HG03432 (cell line): ENCODE data around the gene CYB5B.
"Not testable (repeated sequence)": the region's sequence is repeated elsewhere in the genome, so short reads cannot be mapped to it uniquely, and the experiment has no call there.

Experiments used
- ATAC-seq: cut with Tn5 transposase; IDR thresholded peaks from one replicate; pipeline ENCODE4 v1.9.1; 2021; ENCODE audit warnings: mild to moderate bottlenecking, moderate library complexity; ENCODE audit not compliant: unreplicated experiment

CYB5B gene

DNA sequence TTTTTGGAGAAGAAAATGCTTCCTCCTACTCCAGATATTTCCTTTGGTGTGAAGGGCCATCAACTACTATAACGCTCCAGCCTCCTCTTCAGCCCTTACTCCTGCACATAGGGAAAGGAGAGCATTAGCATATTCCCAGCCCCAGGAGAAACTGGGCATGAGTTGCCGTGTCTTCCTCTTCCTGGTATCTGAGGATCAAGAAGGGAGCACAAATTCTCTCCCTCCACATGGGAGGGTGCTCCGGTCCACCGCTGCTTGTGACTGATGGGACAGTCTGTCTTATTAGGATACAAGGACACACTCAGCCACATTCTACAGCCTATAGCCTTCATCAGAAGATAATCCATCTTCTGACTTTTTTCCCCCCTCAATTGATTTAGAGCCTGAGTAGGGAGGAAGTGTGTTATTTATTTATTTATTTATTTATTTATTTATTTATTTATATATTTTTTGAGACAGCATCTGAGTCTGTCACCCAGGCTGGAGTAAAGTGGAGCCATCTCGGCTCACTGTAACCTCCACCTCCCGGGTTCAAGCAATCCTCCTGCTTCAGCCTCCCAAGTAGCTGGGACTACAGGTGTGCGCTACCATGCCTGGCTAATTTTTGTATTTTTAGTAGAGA, 16.6 kb upstream of the CYB5B start:
- ATAC-seq: no peak

DNA sequence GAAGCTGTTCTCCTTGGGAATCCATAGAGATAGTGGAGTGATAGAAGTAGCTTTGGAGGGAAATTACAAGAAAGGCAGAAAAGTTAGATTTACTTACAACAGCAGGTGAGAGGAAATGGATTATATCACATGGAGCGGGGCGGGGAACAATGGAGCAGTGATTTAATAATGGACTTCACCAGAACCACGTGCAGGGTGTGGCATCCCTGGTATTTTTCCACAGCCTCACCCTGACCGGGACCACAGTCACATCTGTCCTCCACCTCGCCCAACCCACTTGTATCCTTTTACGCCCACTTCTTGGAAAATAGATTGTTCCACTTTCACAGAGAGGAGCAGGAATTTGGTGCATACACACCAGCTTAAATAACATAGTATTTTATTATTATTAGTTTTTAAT, 15.9 kb upstream of the CYB5B start:
- ATAC-seq: no peak

DNA sequence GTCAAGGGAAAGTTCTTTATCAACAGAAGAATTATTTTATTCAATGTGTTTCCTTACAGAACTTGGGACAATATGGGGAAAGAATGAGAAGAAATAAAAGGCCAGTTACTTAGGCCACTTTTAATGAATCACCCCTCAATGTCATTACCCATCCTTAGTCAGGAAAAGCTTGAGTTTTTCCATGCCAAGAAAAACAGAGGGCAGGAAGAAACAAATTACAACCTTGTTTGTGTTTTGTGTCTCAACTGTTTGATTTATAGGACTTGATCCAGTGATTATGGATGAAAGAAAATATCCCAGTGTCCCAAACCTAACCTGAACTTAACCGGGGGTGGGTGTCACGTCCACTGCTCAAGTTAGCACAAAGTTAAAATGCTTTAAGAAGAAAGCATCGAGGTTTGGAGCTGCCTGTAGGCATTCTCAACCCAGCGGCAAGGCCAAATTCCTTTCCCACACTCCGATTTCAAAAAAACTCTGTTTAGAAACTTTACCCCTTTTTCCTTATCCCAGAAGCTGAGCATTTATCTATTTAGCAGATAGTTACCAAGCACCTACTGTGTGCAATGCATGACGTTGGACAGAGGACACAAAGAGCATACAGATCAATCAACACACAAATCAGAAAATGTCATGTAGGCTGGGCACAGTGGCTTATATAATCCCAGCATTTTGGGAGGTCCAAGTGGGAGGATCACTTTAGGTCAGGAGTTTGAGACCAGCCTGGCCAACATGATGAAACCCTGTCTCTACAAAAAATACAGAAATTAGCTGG, 14.0 kb upstream of the CYB5B start:
- ATAC-seq: no peak

DNA sequence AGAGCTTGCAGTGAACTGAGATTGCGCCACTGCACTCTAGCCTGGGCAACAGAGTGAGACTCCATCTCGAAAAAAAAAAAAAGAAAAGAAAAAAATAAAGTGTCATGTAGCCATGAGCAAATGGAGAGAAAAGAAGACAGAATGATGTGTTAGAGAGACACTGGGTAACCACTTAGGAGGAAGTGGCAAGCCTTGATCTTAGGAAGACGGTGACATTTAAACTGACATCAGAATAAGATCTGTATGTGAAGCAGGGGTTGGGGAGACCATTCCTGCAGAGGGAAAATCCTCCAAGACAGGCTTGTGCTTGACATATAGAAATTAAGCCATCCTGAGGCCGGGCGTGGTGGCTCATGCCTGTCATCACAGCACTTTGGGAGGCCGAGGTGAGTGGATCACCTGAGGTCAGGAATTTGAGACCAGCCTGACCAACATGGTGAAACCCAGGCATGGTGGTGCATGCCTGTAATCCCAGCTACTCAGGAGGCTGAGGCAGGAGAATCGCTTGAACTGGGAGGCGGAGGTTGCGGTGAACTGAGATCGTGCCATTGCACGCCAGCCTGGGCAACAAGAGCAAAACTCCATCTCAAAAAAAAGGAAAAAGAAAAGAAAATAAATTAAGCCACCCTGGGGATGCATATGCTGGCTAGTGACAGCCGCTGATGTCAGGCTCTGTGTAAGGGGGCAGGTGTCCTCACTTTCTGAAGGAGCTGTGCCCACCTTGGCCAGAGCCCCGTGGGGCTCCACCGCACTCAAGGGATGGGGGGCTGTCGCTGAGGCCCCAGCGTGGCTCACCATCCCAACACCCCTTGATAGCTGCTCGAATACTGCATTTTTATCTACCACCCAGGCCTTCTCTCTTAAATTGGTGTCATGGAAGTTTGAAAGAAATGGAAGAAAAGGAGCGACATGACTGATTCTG, 13.1 kb upstream of the CYB5B start:
- no peak for ATAC-seq

DNA sequence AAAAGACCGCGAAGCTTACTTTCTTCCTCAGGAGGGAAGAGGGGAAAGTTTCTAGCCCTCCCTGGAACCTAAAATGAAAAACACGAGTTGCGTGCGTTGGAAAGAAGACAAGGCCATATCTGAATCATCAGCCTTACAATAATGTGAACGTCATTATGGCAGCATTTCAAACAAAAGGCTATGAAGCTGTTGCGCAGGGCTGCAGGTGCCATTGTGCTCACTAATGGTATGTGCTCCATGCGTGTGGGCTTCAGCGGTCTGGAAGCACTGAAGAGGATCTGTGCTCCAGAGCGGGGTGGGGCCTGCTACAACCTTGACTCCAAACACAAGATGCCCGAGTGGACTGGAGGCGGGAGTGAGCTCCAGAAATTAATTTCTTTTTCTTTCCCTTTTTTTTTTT, 12.1 kb upstream of the CYB5B start:
- ATAC-seq: no peak

DNA sequence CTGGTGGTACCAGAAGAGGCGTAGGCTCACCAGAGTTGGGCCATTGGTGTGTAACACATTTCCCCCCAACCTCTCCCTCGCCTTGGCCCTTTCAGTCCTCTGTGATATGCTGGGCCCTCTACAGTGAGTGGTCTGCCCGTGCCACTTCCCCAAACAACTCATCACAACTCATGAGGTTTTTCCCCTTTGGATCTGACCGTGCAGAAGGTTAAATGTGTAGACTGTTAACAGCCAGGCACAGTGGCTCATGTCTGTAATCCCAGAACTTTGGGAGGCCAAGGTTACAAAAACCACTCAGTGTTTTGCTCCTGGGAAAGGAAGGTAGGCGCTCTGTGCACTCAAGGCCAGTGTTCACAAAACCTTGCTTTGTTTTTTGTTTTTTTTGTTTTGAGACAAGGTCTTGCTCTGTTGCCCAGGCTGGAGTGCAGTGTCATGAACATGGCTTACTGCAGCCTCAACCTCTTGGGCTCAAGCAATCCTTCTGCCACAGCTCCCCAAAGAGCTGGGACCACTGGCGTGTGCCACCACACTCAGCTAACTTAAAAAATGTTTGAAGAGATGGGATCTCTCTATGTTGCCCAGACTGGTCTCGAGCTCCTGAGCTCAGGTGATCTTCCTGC, 11.3 kb upstream of the CYB5B start:
- no peak for ATAC-seq

DNA sequence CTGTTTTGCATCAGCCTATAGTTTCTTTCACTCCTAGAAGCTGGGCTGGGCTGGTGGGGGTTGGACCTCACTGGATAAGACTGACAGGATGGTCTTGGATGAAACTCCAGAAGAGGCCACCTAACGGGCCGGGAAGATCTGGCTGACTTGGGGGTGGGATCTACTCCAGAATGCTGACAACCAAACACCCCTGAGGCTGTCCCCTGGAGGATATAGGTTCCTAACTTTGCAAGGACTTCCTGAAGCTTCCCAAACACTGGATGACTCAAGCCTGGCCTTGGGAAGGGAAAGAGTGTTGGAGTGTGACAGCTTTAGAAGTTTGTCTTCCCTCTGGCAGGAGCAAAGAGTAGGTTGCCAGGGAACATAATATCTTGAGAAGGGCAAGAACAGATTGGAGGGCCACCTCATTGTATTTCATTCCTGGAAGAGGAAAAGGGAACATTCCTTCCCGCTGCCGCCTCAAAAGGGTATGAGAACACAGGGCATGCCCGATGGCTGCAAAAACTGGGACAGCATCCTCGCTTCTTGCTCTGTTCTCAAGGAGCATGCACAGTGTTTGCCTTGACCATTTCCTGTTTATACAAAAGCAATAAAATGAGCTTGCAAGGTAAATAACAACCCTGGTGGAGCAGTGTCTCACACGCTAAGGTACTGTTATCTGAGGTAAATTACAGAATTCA, 6.8 kb upstream of the CYB5B start:
- no peak for ATAC-seq

DNA sequence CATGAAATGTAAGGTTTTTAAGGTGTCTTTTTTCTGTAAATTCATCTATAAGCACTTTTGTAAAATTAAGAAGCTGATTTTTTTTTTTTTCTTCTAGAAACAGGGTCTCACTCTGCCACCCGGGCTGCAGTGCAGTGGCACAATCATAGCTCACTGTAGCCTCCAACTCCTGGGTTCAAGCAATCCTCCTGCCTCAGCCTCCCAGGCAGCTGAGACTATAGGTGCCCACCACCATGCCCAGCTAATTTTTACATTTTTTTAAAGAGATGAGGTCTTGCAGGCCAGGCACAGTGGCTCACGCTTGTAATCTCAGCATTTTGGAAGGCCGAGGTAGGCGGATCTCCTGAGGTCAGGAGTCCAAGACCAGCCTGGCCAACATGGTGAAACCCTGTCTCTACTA, 4.5 kb upstream of the CYB5B start:
- no peak for ATAC-seq

DNA sequence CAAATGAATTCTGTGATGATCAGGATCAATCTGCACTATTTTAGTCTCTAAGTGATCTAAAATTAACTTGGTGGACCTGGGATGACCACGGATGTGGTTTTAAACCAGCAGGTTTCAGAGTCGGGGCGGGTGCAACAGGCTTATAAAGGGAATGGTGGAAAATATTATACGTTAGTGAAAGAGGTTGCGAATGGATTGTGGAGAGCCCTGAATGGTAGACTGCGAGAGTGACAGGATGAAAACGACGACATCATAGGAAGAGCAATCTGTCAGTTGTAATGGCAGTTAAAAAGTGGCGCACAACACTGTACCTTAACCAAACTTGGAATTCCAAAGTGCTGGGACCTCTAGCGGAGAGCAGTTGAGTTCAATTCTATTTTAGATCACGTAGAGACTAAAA, 1.2 kb upstream of the CYB5B start:
- no peak for ATAC-seq

DNA sequence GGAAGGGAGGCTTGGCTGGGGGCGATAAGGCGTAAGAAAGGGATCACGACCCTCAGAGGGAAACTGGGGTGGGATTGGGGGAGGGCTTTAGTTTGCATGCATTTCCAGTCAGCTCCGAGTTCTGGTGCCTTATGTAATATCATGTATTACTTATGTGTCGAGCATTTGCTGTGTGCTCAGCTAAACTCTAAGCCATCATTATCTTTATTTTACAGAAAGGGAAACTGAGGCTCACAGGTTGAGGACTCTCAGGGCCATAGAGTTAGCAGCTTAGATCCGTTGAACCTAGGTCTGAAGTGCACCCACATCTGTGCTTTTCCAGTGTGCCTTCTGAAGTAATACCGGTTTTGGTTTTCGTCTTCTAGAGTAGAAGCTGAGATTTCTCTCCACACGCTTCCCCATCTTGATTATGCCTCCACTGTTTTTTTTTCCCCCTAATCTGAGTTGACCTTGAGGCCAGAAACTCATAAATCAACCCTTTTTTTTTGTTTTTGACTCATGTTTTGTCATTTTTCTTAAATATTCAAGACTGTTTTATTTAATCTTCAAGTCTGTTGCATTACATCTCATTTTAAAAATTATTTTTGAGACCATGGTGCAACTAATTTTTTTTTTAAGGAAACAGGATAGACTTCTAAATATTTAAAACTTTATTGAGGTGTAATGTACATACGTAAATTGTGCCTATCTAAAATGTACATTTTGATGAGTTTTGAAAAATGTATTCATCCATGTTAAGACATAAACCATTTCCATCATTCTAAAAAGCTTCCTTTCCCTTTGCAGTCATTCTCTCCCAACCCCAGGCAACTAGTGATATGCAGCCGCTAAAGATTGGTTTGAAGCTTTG, 741 bp downstream of the CYB5B start:
- ATAC-seq: peak; percentile 2

DNA sequence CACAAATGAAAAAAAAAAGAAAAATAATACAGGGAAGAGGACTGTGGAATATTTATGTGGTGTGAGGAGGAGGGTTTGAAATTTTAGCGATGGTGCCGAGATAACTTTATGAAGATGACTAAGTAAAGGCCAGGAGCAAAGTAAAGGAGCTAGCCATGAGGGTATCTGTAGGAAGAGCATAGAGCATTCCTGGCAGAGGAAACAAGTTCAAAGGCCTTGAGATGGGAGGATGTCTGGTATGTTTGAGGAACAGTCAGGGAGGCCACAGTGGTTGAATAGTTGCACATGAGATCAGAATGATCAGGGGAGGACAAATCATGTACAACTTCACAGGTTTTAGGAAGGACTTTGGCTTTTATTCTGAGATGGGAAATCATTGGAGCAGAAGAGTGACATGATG, 4.2 kb downstream of the CYB5B start:
- ATAC-seq: no peak

DNA sequence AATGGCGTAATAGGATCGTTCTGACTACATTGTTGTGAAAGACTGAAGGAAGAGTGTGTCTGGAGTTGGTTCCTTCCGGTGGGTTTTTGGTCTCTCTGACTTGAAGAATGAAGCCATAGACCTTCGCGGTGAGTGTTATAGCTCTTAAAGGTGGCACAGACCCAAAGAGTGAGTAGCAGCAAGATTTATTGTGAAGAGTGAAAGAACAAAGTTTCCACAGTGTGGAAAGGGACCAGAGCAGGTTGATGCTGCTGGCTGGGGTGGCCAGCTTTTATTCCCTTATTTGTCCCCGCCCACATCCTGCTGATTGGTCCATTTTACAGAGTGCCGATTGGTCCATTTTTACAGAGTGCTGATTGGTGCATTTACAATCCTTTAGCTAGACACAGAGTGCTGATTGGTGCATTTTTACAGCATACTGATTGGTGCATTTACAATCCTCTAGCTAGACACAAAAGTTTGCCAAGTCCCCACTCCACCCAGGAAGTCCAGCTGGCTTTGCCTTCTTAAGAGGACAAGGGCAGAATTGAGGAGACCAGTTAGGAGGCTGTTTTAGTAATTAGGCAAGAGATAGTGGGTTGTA, 4.7 kb downstream of the CYB5B start:
- ATAC-seq: not testable (repeated sequence)

DNA sequence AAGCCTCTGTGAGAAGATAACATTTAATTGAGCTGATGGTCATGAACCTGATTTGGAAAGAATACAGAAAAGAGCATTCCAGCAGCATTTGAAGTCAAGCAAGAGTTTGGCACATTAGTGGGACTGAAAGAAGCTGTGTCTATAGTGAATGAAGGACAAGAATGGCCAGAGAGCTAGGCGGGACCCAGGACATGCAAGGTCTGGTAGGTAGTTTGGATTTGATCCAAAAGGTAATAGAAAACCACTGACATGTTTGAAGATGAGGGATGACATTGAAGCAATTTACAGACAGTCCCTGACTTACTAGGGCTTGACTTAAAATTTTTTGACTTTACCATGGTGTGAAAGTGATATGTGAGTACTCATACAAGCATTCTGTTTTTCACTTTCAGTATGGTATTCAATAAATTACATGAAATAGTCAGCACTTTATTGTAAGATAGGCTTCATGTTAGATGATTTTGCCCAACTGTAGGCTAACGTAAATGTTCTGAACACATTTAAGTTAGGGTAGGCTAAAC, 7.6 kb downstream of the CYB5B start:
- ATAC-seq: no peak

DNA sequence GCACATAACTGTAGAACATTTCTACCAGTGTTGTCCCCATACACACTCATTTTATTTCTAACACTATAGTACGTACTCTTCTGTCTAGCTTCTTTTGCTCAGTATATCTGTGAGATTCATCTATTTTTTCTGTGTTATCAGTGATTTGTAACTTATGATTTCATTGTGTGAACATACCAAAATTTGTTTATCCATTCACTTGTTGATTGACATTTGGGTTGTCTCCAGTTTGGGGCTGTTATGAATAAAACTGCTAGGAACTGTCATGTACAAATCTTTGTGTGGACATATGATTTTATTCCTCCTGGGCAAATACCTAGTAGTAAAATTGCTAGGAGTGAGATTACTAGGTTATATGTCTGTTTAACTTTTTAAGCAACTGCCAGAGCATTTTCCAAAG, 9.6 kb downstream of the CYB5B start:
- ATAC-seq: no peak

DNA sequence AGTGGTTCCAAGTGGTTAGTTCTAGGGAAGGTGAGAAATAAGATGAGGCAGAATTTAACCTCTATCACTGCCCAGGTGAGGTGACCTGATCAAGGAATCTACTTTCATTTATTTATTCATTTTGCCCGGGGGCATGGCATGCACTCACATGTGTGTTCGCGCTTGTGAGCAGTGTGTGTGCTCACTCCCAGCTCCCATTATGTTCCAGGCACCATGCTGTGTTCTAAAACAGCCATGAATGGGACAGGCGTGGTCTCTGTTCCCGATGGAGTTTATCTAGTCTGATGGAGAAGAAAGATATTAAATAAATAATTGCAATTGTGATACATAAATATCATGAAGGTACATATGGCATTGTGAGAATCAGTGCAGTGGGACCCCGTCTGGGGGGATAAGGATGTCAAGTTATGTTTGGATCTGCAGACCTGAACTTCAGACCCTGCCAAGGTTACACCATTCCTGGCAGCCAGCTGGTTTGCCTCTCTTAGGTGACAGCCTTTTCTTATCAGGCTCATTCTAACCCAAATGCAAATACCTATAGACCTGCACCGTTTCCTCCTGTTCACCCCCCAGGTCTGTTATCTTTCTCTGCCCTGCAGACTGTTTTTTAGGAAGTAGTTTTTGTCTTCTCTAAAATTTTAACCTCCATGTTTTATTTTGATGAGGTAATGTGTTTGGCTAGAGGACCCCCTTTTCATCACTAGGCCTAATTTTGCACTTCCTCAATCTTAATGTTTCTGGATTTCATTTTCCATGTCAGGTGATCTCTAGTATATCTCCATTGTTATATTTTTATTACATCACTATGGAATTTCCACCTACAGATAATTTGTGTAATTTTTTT, 11.8 kb downstream of the CYB5B start:
- ATAC-seq: no peak

DNA sequence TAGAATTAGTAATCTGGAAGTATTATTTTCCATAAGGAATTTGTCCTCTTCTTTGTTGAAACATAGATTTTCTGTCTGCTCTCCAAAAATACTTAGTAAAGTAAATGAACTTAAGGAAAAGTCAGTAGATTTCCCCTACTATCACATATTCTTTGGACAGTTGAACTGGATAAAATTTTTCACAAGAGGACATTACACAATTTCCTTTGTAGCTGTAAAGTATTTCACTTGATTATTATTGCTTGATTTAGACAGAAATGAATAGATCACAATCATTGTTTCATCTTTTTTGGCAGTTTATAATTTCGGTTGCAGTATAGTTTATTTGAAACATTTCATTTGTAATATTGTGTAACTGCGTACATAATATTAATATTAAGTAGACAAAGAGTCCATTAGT, 12.5 kb downstream of the CYB5B start:
- no peak for ATAC-seq

DNA sequence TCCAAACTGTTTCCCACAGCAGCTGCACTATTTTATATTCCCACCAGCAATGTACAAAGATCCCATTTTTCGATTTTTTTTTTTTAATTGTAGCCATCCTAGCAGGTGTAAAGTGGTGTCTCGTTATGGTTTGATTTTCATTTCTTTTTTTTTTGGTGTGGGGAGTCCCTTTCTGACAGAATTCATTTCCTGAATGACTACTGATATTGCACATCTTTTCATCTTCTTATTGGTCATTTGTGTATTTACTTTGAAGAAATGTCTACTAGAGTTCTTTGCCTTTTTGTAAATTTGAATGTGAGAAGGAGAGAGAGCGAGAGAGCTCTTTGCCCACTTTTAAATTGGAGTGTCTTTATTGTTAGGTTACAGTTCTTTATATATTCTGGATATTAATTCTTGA, 14.0 kb downstream of the CYB5B start:
- peak; percentile 52 for ATAC-seq

DNA sequence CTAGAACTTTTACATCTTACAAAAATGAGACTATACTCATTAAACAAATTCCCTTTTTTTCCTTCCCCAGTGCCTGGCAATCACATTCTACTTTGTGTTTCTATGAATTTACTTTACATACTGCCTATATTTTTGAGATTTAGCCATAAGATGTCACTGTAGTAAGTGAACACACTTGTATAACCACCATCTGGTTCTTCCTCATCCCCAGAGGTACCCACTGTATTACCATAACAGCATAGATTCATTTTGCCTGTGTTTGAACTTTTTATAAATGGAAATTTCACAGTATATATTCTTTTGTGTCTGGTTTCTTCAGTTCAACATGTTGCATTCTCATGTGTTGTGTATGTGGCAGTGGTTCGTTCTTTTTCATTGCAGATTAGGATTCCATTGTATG, 15.8 kb downstream of the CYB5B start:
- no peak for ATAC-seq
